NCI-H2196 treated with DMSO at 0.1 percent for 48 hours (cell line): ENCODE data around the gene ASCC1.

ENCODE experiments used
- DNase-seq: peaks from one replicate; lab custom pipeline; 2025; ENCODE audit not compliant: unreplicated experiment; lab: John Stamatoyannopoulos, UW

ASCC1 gene

GRCh38 chr10:72105098-72105475 is 111.0 kb downstream of the ASCC1 start:
- DNase-seq, result no peak

DNA sequence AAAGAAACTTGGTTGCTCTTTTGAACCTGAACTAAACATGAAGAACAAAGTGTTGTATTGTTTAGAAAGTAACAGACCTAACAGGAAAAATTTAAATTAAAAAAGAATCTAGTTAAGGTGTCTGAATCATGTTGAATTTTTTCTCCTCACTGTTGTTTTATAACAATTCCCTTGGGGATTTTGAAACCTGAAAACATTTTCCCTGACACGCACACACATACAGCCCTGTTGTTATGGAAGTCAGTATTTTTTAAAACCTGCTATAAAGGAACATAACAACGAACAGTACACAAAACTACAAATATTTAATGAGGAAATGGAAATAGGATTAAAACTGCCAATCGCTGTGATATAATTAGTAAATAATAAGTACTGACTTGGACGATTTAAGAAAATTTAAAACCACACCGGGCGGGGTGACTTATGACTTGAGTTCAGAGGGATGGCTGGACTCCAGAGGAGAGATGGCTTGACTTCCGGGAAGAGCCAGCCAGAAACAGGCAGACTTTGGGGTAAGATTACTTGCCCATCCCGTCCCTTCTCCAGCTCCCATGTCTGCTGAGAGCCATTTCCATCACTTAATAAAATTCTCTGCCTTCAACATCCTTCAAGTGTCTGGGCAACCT is 111.5 kb downstream of the ASCC1 start:
- DNase-seq, result no peak

DNA sequence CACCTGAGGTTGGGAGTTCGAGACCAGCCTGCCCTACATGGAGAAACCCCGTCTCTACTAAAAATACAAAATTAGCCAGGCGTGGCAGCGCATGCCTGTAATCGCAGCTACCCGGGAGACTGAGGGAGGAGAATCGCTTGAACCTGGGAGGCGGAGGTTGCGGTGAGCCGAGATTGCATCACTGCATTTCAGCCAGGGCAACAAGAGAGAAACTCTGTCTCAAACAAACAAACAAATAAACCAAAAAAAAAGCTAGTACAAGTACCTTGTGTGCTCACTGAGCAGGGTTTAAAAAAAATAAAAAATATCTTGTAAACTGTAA is 116.5 kb downstream of the ASCC1 start:
- DNase-seq, result no peak

- DNase-seq, result no peak
These were observed 117.1 kb downstream of the ASCC1 start for GRCh38 chr10:72098836-72099599.

DNA sequence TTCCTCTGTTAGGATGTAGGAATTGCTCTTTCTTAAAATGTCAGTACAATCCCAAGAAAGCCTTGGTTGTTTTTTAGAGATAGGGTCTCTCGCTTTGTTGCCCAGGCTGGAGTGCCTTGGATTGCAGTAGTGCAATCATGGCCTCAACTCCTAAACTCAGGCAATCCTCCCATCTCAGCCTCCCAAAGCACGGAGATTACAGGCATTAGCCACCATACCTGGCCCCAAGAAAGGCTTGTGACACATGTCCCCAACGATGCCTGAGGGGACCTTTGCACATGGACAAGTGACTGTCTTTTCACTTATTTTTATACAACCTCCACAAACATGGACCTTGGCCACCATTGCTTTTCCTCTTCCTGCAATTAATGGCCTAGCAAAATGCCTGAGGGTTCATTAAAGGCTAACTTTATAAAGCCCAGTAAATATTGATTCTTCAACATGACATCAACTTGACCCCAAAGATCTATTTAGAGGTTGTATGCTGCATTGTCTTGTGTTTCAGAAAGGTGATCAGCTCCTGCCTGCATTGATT is 117.7 kb downstream of the ASCC1 start:
- no peak for DNase-seq

GRCh38 chr10:72097448-72098300 is 118.4 kb downstream of the ASCC1 start:
- no peak for DNase-seq

- DNase-seq, result no peak
These were observed 119.7 kb downstream of the ASCC1 start for GRCh38 chr10:72096115-72097000.

GRCh38 chr10:72095195-72095594 is 120.9 kb downstream of the ASCC1 start:
- no peak for DNase-seq

DNA sequence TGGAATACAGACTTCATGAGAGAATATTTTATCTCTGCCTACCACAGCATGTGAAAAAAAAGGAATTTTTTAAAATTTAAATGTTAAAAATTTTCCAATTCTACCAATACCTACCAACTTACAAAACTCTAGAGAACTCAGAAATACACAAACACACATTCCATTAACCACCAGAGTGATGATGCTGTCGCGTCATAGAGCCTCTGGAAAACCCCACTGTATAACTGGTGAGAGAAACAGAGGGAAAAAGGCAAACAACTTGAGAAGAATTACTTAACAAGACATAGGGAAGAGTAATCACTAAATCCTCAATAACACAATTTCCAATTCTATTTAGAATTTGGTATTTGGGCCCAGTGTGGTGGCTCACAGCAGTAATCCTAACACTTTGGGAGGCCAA is 121.5 kb downstream of the ASCC1 start:
- DNase-seq, result no peak

- DNase-seq, result no peak
These were observed 122.6 kb downstream of the ASCC1 start for GRCh38 chr10:72093450-72093849.

GRCh38 chr10:72092987-72093386 is 123.1 kb downstream of the ASCC1 start:
- no peak for DNase-seq

DNA sequence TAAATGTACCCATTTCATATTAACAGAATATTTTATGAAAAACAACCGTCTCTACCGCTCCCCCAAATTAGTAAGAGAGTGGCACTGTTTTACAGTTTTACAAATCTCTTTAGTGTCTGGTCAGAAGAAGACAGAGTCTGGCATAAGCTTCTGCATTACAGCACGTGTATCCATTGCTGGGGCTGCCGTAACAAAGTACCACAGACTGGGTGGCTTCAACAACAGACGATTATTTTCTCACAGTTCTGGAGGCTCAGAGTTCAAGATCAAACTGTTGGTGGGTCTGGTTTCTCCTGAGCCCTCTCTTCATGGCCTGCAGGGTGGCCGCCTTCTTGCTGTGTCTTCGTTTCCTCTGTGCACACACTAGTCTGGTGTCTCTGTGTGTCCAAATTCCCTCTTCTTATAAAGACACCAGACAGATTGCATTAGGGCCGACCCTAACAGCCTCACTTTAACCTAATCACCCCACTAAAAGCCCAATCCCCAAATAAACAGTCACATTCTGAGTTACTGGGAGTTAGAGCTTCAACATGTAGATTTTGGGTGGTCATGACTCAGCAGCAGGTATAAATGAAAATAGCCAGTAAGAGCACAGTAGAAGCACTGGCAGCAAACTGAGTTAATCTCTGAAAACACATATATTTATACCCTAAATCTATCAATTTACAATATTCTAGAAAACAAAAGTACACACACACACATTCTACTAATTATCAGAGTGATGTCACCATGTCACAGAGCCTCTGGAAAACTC is 123.7 kb downstream of the ASCC1 start:
- DNase-seq, result no peak

DNA sequence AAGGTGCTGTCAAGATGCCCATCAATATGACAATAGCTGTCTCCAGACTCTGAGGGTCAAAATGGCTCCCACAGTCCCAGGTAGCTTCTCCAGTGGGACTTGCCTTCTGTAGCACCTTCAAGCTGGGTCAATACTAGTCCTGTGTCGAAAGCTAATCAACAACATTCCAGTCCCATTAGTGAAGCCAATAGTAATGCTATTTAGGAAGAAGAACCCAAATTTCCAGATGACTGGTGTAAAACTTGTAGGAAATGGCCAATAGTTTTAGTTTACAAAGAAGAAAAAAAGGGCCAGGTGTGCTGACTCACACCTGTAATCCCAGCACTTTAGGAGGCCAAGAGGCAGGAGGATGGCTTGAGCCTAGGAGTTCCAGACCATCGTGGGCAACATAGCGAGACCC is 125.8 kb downstream of the ASCC1 start:
- DNase-seq, result no peak

GRCh38 chr10:72089618-72090017 is 126.5 kb downstream of the ASCC1 start:
- DNase-seq, result no peak

- DNase-seq, result no peak
These were observed 127.0 kb downstream of the ASCC1 start for GRCh38 chr10:72088889-72089575.

DNA sequence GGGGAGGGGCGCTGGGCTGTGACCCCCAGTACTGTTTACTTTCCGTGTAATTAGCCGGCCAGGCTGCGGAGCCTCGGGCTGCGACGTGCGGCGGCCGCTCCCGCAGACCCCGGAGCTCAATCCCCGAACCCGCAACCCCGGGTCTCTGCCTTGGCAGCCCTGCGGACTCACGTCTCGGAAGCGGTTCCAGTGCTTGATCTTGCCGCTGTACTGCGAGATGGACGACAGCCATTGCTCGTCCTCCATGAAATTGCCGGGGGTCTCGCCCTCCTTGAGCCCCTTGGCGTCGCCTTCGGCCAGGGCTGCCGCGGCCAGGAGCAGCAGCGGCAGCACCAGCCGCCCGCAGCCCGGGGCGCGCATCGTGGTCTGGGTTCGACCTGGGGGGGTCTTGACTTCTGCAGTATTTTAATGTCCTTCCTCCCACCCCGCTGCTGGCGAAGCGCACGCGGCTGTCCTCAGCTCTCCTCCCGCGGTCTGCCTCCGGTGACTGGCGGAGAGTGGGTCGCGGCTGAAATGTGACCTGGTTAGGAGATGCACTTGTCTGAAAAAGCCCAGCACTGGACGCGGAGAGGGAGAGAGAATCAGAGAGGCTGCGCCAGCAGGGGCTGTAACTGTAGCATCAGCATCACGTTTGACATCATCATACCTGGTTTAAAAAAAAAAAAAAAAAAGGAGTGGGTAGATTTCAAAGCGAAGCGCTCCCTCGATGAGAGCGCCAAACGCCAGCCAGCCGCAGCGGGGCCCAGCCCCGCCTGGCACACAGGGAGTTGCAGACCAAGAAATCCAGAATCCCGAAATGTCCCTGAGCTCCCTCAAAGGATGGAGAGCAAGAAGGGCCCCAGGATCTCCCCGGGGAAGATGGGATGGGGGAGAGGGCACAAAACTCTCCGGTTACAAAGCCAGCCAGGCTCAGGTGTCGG is 127.8 kb downstream of the ASCC1 start, which contains the start of gene SPOCK2:
Gene SPOCK2 (minus strand): TSS at position 583 of the 920 bp plus-strand sequence. CDS start 223 bp downstream, at position 360.
- no peak for DNase-seq

GRCh38 chr10:72087392-72087968 is 128.6 kb downstream of the ASCC1 start:
- no peak for DNase-seq
